Stomach (tissue), 9 donors: Measurements from ENCODE around the gene ATP10B. TPM values are rescaled to one million over a fixed set of nuclear protein-coding genes. Genes with fewer than 3 reads are reported as not detected.

Experiments
- DNase-seq, 2 donors: peaks; one replicate each; pipeline versions ENCODE4 v3.0.0 to v3.0.0-alpha.2; 2013 to 2019
- H3K27ac ChIP-seq, 5 donors: fragments of 200-600 bp in 4 of 5; sonication (generic) in 4 of 5; one replicate each; pipeline ENCODE4 v1.5.1; 2013 to 2019; ENCODE audit warnings: mild to moderate bottlenecking in 1 of 5, moderate library complexity in 1 of 5
- H3K27me3 ChIP-seq, 3 donors: fragments of 200-600 bp; sonication (generic); one replicate each; pipeline ENCODE4 v1.5.1; 2017 to 2019; ENCODE audit warnings: mixed run types in 1 of 3
- H3K36me3 ChIP-seq, 4 donors: fragments of 200-600 bp; sonication (generic); 1 replicate in 3 of 4; 2 replicates in 1 of 4; pipeline ENCODE4 v1.5.1; 2016 to 2019
- H3K4me1 ChIP-seq, 4 donors: fragments of 200-600 bp; sonication (generic); one replicate each; pipeline ENCODE4 v1.5.1; 2016 to 2019
- H3K4me3 ChIP-seq, 4 donors: fragments of 200-600 bp; sonication (generic) in 3 of 4; one replicate each; pipeline ENCODE4 v1.5.1; 2016 to 2019; ENCODE audit warnings: mild to moderate bottlenecking in 1 of 4
- H3K9me3 ChIP-seq, 4 donors: fragments of 200-600 bp; sonication (generic); one replicate each; pipeline ENCODE4 v1.5.1; 2016 to 2019
- CTCF ChIP-seq, 7 experiments: fragments of 450-650 bp in 4 of 7; fragments of 200-600 bp in 3 of 7; sonication (generic) in 3 of 7; IDR thresholded peaks; one replicate each; pipeline ENCODE4 v1.5.1; 2016 to 2019; ENCODE audit warnings: antibody characterized with exemption in 7 of 7, control low read depth in 2 of 7, mild to moderate bottlenecking in 1 of 7
- EP300 ChIP-seq: sonication (generic); formaldehyde crosslinking; IDR thresholded peaks from one replicate; pipeline ENCODE4 v1.6.1; 2017; ENCODE audit warnings: antibody characterized with exemption
- POLR2A ChIP-seq, 4 donors: fragments of 450-650 bp; IDR thresholded peaks; one replicate each; pipeline ENCODE4 v1.6.1; 2016; ENCODE audit warnings: antibody characterized with exemption in 4 of 4, control low read depth in 2 of 4, mild to moderate bottlenecking in 1 of 4, moderate library complexity in 1 of 4
- POLR2AphosphoS5 ChIP-seq, 3 donors: sonication (generic); formaldehyde crosslinking; IDR thresholded peaks; one replicate each; pipeline ENCODE4 v1.6.1; 2016; ENCODE audit warnings: antibody characterized with exemption in 3 of 3
- WGBS, 5 donors: extraction: QIAGEN DNeasy Blood & Tissue Kit in 3 of 5; methylation state at CpG; one replicate each; pipeline versions ENCODE4 v1.1.5 to v1.1.7; 2013 to 2018; 5-methylcytosine and 5-hydroxymethylcytosine counted together
- intact Hi-C: fragments of 100-400 bp; cut with DNase I; formaldehyde crosslinking; loops from one replicate; pipeline ENCODE4 v1.15.1; 2023; ENCODE audit warnings: low total_unique reads
- polyA plus RNA-seq, 3 donors: library from polyadenylated mRNA; stranded (reverse); fragments of 200-250 nt; gene quantifications; one replicate each; pipeline ENCODE4 v1.2.3, GENCODE V29; 2013
- total RNA-seq, 5 donors: library from RNA; depleted of rRNA; stranded (reverse); fragments of >200 nt; gene quantifications; one replicate each; pipeline versions ENCODE4 v1.1.0 to v1.2.3, GENCODE V29; 2014 to 2016
- donor health status: healthy with polysubstance abuse.
- donor health status: Bipolar disorder and iron deficiency.
- donor health status: healthy.

The ATP10B gene
- total and polyA plus RNA-seq, 8 donors = 0.25 to 115 (median 4.4) TPM

- no peaks in the 10 kb centered on the region for H3K36me3 ChIP-seq
- H3K27me3 ChIP-seq = no peaks in the 10 kb centered on the region
- no peak for DNase-seq
- H3K4me3 ChIP-seq = no peak overlapping the region
- no peak overlapping the region for H3K27ac ChIP-seq
- H3K9me3 ChIP-seq = no peaks in the 10 kb centered on the region
- 39 to 84% (median 61%) methylated on average over 7 of the region's 7 CpGs for WGBS, 5 donors
- no peaks in the 10 kb centered on the region for H3K4me1 ChIP-seq
- no peak for TF ChIP-seq POLR2AphosphoS5 (IDR thresholded peaks at IDR 0.05)
- TF ChIP-seq CTCF (IDR thresholded peaks at IDR 0.05) = no peak
- no peak for TF ChIP-seq POLR2A (IDR thresholded peaks at IDR 0.05)
- TF ChIP-seq EP300 = no peak
- intact Hi-C loops = no loop called here
These were observed 79.2 kb downstream of the ATP10B start for GRCh38 chr5:160772854-160773253.

- no peak for DNase-seq
- Histone ChIP-seq H3K27ac (no peak overlapping the region), H3K27me3 (no peaks in the 10 kb centered on the region), H3K36me3 (no peaks in the 10 kb centered on the region), H3K9me3 (no peaks in the 10 kb centered on the region), H3K4me1 (no peaks in the 10 kb centered on the region), H3K4me3 (no peak overlapping the region)
- intact Hi-C loops = no loop called here
- TF ChIP-seq POLR2AphosphoS5 (IDR thresholded peaks at IDR 0.05) = no peak
- TF ChIP-seq EP300 = no peak
- no peak for TF ChIP-seq CTCF (IDR thresholded peaks at IDR 0.05)
- TF ChIP-seq POLR2A (IDR thresholded peaks at IDR 0.05) = no peak
- WGBS, 5 donors = 76 to 89% (median 85%) methylated on average over 3 of the region's 3 CpGs
These were observed 81.3 kb downstream of the ATP10B start for GRCh38 chr5:160770718-160771117.

GRCh38 chr5:160769301-160769700 lies 82.7 kb downstream of the ATP10B start:
- intact Hi-C loops = no loop called here
- H3K4me1 ChIP-seq = no peaks in the 10 kb centered on the region
- H3K9me3 ChIP-seq = no peaks in the 10 kb centered on the region
- no peaks in the 10 kb centered on the region for H3K27me3 ChIP-seq
- H3K36me3 ChIP-seq = no peaks in the 10 kb centered on the region
- WGBS, 5 donors = 82 to 90% (median 88%) methylated on average over 4 of the region's 4 CpGs
- TF ChIP-seq POLR2A (IDR thresholded peaks at IDR 0.05) (no peak), POLR2AphosphoS5 (IDR thresholded peaks at IDR 0.05) (no peak), EP300 (no peak), CTCF (IDR thresholded peaks at IDR 0.05) (no peak)
- no peak for DNase-seq
- H3K27ac ChIP-seq = no peak overlapping the region
- no peak overlapping the region for H3K4me3 ChIP-seq

- intact Hi-C loops = no loop called here
- no peak overlapping the region for H3K27ac ChIP-seq
- WGBS, 5 donors = 86 to 89% (median 88%) methylated on average over 4 of the region's 4 CpGs
- H3K4me3 ChIP-seq = no peak overlapping the region
- DNase-seq = no peak
- H3K27me3 ChIP-seq = no peaks in the 10 kb centered on the region
- H3K36me3 ChIP-seq = no peaks in the 10 kb centered on the region
- no peaks in the 10 kb centered on the region for H3K4me1 ChIP-seq
- TF ChIP-seq POLR2A (IDR thresholded peaks at IDR 0.05) (no peak), EP300 (no peak), POLR2AphosphoS5 (IDR thresholded peaks at IDR 0.05) (no peak), CTCF (IDR thresholded peaks at IDR 0.05) (no peak)
- H3K9me3 ChIP-seq = peaks cover 0 to 3% (median 0%) of the 10 kb centered on the region in 4 donors
These were observed 84.9 kb downstream of the ATP10B start for GRCh38 chr5:160767062-160767461.
